A549 (cell line): ENCODE results near the gene ZSWIM7. TPM values are rescaled to one million over a fixed set of nuclear protein-coding genes. Genes with fewer than 3 reads are reported as not detected.

ENCODE experiments used
- ATAC-seq, 2 experiments: fragments of 200-7000 bp in 1 of 2; fragments of >200 bp in 1 of 2; cut with Nextera tagmentation in 1 of 2; cut with Tn5 transposase in 1 of 2; 3 replicates each; pipeline versions ENCODE4 v1.8.0 to v1.9.1; 2018 to 2020; ENCODE audit warnings: mild to moderate bottlenecking in 1 of 2, moderate library complexity in 1 of 2
- CTCF ChIA-PET: fragments of 300-600 bp; sonication (Branson Sonifier 250); formaldehyde crosslinking; extraction: SDS; loops from one replicate; lab custom pipeline; 2021; ENCODE audit warnings: antibody characterized with exemption, inconsistent platforms; lab: Yijun Ruan, JAX
- POLR2A ChIA-PET: fragments of 350-600 bp; formaldehyde crosslinking; extraction: SDS; loops from one replicate; lab custom pipeline; 2021; ENCODE audit warnings: antibody characterized with exemption, inconsistent platforms; lab: Yijun Ruan, JAX
- DNase-seq, 2 experiments: peaks; one replicate each; pipeline versions ENCODE4 v3.0.0 to v3.0.0-alpha.2; 2011 to 2016; ENCODE audit warnings: low read depth in 1 of 2, low spot score in 1 of 2
- FAIRE-seq: peaks from 2 replicates; lab custom pipeline; 2011; peaks lifted over from hg19 to GRCh38; lab: Jason Lieb, UNC
- H3K27ac ChIP-seq, 2 experiments: fragments of >200 bp; sonication (Bioruptor Twin); formaldehyde crosslinking; 3 replicates each; pipeline ENCODE4 v1.5.1; 2016 to 2017
- H3K4me1 ChIP-seq: fragments of >200 bp; sonication (Bioruptor Twin); formaldehyde crosslinking; 3 replicates; pipeline ENCODE4 v1.6.1; 2016
- H3K4me2 ChIP-seq: fragments of >200 bp; sonication (Bioruptor Twin); formaldehyde crosslinking; 3 replicates; pipeline ENCODE4 v1.6.1; 2016
- H3K4me3 ChIP-seq: fragments of >200 bp; sonication (Bioruptor Twin); formaldehyde crosslinking; 3 replicates; pipeline ENCODE4 v1.5.1; 2016
- H3K9me3 ChIP-seq: fragments of >200 bp; sonication (Bioruptor Twin); formaldehyde crosslinking; 3 replicates; pipeline ENCODE4 v1.6.1; 2016
- BCL3 ChIP-seq: fragments of >200 bp; sonication (Bioruptor Twin); formaldehyde crosslinking; IDR thresholded peaks from 3 replicates; pipeline ENCODE4 v1.6.1; 2016
- BHLHE40 ChIP-seq: IDR thresholded peaks from 2 replicates; pipeline ENCODE4 v1.6.1; 2012; ENCODE audit warnings: low read depth, low read length, inconsistent platforms
- CBX2 ChIP-seq: fragments of 200-600 bp; sonication (generic); IDR thresholded peaks from 2 replicates; pipeline ENCODE4 v1.6.1; 2016; ENCODE audit warnings: low read depth, mild to moderate bottlenecking, borderline replicate concordance
- CBX8 ChIP-seq: fragments of 200-600 bp; sonication (generic); IDR thresholded peaks from 2 replicates; pipeline ENCODE4 v1.6.1; 2016
- CTCF ChIP-seq: fragments of >200 bp; sonication (Bioruptor Twin); formaldehyde crosslinking; IDR thresholded peaks from 3 replicates; pipeline ENCODE4 v1.5.1; 2016
- ELK1 ChIP-seq: fragments of 150-350 bp; IDR thresholded peaks from 2 replicates; pipeline ENCODE4 v1.6.1; 2014; ENCODE audit warnings: low read depth, mild to moderate bottlenecking, low read length
- EP300 ChIP-seq, 2 experiments: fragments of >200 bp; sonication (Bioruptor Twin); formaldehyde crosslinking; IDR thresholded peaks; 2 replicates in 1 of 2; 3 replicates in 1 of 2; pipeline ENCODE4 v1.6.1; 2016 to 2017
- ESRRA ChIP-seq: fragments of 150-350 bp; IDR thresholded peaks from 2 replicates; pipeline ENCODE4 v1.6.1; 2014; ENCODE audit warnings: mild to moderate bottlenecking, low read length, borderline replicate concordance
- HOXB13 ChIP-seq: fragments of 250-450 bp; sonication (Bioruptor Pico); IDR thresholded peaks from 2 replicates; pipeline ENCODE4 v1.5.0; 2020; ENCODE audit warnings: low read depth, mild to moderate bottlenecking, moderate library complexity
- JUN ChIP-seq, 2 experiments: fragments of >200 bp; sonication (Bioruptor Twin); formaldehyde crosslinking; IDR thresholded peaks; 2 replicates in 1 of 2; 3 replicates in 1 of 2; pipeline ENCODE4 v1.6.1; 2016 to 2017
- KDM1A ChIP-seq: fragments of 200-600 bp; sonication (generic); IDR thresholded peaks from 2 replicates; pipeline ENCODE4 v1.6.1; 2016; ENCODE audit warnings: low read depth, mild to moderate bottlenecking
- MAX ChIP-seq: IDR thresholded peaks from 2 replicates; pipeline ENCODE4 v1.6.1; 2012
- PBX3 ChIP-seq: IDR thresholded peaks from 2 replicates; pipeline ENCODE4 v1.6.1; 2012
- PHF8 ChIP-seq: fragments of 200-600 bp; sonication (generic); IDR thresholded peaks from 2 replicates; pipeline ENCODE4 v1.6.1; 2016; ENCODE audit warnings: low read depth, mild to moderate bottlenecking, antibody characterized with exemption, moderate library complexity, borderline replicate concordance
- POLR2AphosphoS2 ChIP-seq: conservative IDR thresholded peaks from 2 replicates; pipeline ENCODE4 v1.6.1; 2012; ENCODE audit warnings: low read length, improper control_type of control experiment, inconsistent platforms
- RARB ChIP-seq: fragments of 250-450 bp; sonication (Bioruptor Pico); IDR thresholded peaks from 2 replicates; pipeline ENCODE4 v1.8.0; 2021; ENCODE audit warnings: mild to moderate bottlenecking, moderate library complexity
- RNF2 ChIP-seq: fragments of 200-600 bp; sonication (generic); IDR thresholded peaks from 2 replicates; pipeline ENCODE4 v1.6.1; 2016; ENCODE audit warnings: low read depth, mild to moderate bottlenecking, antibody characterized with exemption, moderate library complexity, borderline replicate concordance
- SMC3 ChIP-seq: fragments of >200 bp; sonication (Bioruptor Twin); formaldehyde crosslinking; IDR thresholded peaks from 3 replicates; pipeline ENCODE4 v1.6.1; 2018; ENCODE audit warnings: inconsistent platforms
- ZNF302 ChIP-seq: fragments of 250-450 bp; sonication (Bioruptor Pico); IDR thresholded peaks from 2 replicates; pipeline ENCODE4 v1.9.0; 2021; ENCODE audit warnings: inconsistent platforms, mild to moderate bottlenecking, moderate library complexity
- WGBS: methylation state at CpG from one replicate; pipeline ENCODE4 v1.1.6; 2017; ENCODE audit errors: missing lambda C conversion rate; 5-methylcytosine and 5-hydroxymethylcytosine counted together
- polyA plus RNA-seq, 4 experiments: library from polyadenylated mRNA; depleted of rRNA in 3 of 4; stranded (reverse); fragments of >200 nt; fragmentation: RNase III in 1 of 4; extraction: RNeasy Plus Mini Kit Qiagen cat#74134 plus additional on column Dnase treatment in 1 of 4; gene quantifications; 2 replicates in 3 of 4; 3 replicates in 1 of 4; pipeline ENCODE4 v1.2.3, GENCODE V29; 2011 to 2017

ZSWIM7 gene
- polyA plus RNA-seq, 2 of the 4 experiments (the other 2 are of a cell fraction) = 60.0 to 65.5 TPM

- CTCF ChIA-PET = interaction anchor here (1.4 to 7.2 kb wide), 8 partner anchors 10 to 117 kb away, joined by 3 to 105 read pairs (median 35); partner anchors contain the start of genes TTC19 and ZSWIM7
These were observed 52.8 kb downstream of the ZSWIM7 start for GRCh38 chr17:15946611-15947120.

More at GRCh38 chr17:15946611-15947120, 52.8 kb downstream of the ZSWIM7 start:
- POLR2A ChIA-PET = no interaction called here
- FAIRE-seq = no peak
- H3K9me3 ChIP-seq = peaks cover 11% of the 10 kb centered on the region; the same call in 1 of the 3 replicates
- WGBS = 91% methylated on average over 9 of the region's 9 CpGs
- peak overlapping the region; percentile 90 to 95; a peak in 5 of 6 replicates for H3K27ac ChIP-seq
- no peak for ATAC-seq
- no peak for DNase-seq
- no peak for TF ChIP-seq KDM1A
- TF ChIP-seq SMC3 = no peak
- no peak for TF ChIP-seq PBX3
- no peak for TF ChIP-seq BHLHE40
- TF ChIP-seq ELK1 = no peak
- TF ChIP-seq CBX2 = no peak
- TF ChIP-seq RARB (CRISPR knock-in tag) = no peak
- TF ChIP-seq MAX = no peak
- TF ChIP-seq CBX8 = no peak
- no peak for TF ChIP-seq ESRRA
- no peak for TF ChIP-seq EP300 (IDR thresholded peaks at IDR 0.05)
- TF ChIP-seq BCL3 = no peak
- TF ChIP-seq POLR2AphosphoS2 = no peak
- no peak for TF ChIP-seq PHF8
- no peak for TF ChIP-seq ZNF302 (CRISPR knock-in tag)
- TF ChIP-seq JUN (IDR thresholded peaks at IDR 0.05) = no peak
- TF ChIP-seq CTCF = no peak
- no peak for TF ChIP-seq RNF2
- TF ChIP-seq HOXB13 (CRISPR knock-in tag) = no peak
- H3K4me3 ChIP-seq = peak overlapping the region; percentile 78; the same call in 1 of the 3 replicates
- peak overlapping the region; percentile 98 for H3K4me2 ChIP-seq
- peaks cover 27% of the 10 kb centered on the region for H3K4me1 ChIP-seq
